ENCODE results near the gene MME. TPM values are rescaled to one million over a fixed set of nuclear protein-coding genes. Genes with fewer than 3 reads are reported as not detected.

Gene MME
- total RNA-seq, 1 donor from 2014 or later, result 2.8 TPM

DNA sequence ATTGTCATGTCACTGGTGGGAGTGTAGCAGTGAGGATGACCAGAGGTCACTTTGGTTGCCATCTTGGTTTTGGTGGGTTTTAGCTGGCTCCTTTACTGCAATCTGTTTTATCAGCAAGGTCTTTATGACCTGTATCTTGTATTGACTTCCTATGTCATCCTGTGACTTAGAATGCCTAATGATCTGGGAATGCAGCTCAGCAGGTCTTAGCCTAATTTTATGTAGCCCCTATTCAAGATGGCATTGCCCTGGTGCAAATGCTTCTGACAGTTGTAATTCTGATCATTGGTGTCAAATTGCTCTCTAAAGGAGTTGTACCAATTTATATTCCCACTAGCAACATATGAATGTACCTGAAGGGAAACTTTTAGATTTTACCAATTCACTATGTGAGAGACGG, 139.0 kb downstream of the MME start:
- no peaks in the 10 kb centered on the region for H3K27me3 ChIP-seq (ENCODE audit: low read depth)
- no peaks in the 10 kb centered on the region for H3K36me3 ChIP-seq
- DNase-seq, result no peak
- H3K4me1 ChIP-seq, result no peaks in the 10 kb centered on the region
- H3K27ac ChIP-seq (replicated peaks), result no peak overlapping the region
- intact Hi-C loops (cut with micrococcal nuclease), result no loop called here
- no peak overlapping the region for H3K4me3 ChIP-seq
- TF ChIP-seq, protein P1, sequence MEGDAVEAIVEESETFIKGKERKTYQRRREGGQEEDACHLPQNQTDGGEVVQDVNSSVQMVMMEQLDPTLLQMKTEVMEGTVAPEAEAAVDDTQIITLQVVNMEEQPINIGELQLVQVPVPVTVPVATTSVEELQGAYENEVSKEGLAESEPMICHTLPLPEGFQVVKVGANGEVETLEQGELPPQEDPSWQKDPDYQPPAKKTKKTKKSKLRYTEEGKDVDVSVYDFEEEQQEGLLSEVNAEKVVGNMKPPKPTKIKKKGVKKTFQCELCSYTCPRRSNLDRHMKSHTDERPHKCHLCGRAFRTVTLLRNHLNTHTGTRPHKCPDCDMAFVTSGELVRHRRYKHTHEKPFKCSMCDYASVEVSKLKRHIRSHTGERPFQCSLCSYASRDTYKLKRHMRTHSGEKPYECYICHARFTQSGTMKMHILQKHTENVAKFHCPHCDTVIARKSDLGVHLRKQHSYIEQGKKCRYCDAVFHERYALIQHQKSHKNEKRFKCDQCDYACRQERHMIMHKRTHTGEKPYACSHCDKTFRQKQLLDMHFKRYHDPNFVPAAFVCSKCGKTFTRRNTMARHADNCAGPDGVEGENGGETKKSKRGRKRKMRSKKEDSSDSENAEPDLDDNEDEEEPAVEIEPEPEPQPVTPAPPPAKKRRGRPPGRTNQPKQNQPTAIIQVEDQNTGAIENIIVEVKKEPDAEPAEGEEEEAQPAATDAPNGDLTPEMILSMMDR (IDR thresholded peaks at IDR 0.05; ENCODE audit: borderline replicate concordance), result no peak
- H3K9me3 ChIP-seq (replicated peaks), result peaks cover 19% of the 10 kb centered on the region

DNA sequence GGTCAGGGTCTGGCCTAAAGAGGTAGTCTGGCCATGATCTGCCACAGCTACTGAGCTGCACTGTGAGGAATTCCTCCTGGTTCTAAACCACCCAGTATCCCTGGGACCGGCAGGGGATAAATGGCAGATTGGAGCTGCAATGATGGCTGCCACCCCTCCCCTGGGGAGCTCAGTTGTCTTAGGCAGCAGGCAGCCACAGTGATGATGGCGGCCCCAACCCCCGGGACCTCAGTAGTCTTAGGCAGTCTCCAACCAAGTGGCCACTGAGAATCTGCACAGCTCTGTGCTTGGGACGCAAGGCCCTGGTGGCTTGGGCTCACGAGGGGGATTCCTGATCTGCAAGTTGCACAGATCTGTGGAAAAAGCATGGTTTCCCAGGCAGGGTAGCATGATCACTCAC, 145.3 kb downstream of the MME start:
- no peak for DNase-seq
- H3K9me3 ChIP-seq (replicated peaks), result peaks cover 9% of the 10 kb centered on the region
- TF ChIP-seq, protein P1 (IDR thresholded peaks at IDR 0.05; ENCODE audit: borderline replicate concordance), result no peak
- peaks cover 6% of the 10 kb centered on the region for H3K27me3 ChIP-seq (ENCODE audit: low read depth)
- no peak overlapping the region for H3K4me3 ChIP-seq
- H3K36me3 ChIP-seq, result no peaks in the 10 kb centered on the region
- no peaks in the 10 kb centered on the region for H3K4me1 ChIP-seq
- intact Hi-C loops (cut with micrococcal nuclease), result no loop called here
- H3K27ac ChIP-seq (replicated peaks), result no peak overlapping the region

DNA sequence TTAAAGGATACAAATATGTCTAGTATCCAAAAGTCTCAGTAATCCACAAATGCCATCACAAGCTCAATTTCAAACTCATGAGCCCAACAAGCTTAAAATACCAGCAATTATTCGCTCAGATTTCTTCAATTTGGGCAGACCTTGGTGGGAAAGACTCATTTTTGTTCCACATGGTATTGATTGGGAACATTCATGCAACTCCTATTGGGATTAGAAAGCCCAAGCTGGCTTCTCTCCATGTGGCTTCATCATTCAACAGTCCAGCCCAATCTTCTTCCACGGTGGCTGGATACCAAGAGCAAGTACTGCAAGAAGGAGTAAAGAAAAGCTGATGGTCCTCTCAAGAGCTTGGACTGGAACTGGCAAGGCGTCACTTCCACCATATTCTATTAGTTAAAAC, 147.0 kb downstream of the MME start:
- H3K27me3 ChIP-seq (ENCODE audit: low read depth), result peaks cover 6% of the 10 kb centered on the region
- TF ChIP-seq, protein P1 (IDR thresholded peaks at IDR 0.05; ENCODE audit: borderline replicate concordance), result no peak
- no peaks in the 10 kb centered on the region for H3K9me3 ChIP-seq (replicated peaks)
- no peak overlapping the region for H3K27ac ChIP-seq (replicated peaks)
- intact Hi-C loops (cut with micrococcal nuclease), result no loop called here
- no peak for DNase-seq
- H3K36me3 ChIP-seq, result no peaks in the 10 kb centered on the region
- H3K4me1 ChIP-seq, result peaks cover 4% of the 10 kb centered on the region
- no peak overlapping the region for H3K4me3 ChIP-seq

DNA sequence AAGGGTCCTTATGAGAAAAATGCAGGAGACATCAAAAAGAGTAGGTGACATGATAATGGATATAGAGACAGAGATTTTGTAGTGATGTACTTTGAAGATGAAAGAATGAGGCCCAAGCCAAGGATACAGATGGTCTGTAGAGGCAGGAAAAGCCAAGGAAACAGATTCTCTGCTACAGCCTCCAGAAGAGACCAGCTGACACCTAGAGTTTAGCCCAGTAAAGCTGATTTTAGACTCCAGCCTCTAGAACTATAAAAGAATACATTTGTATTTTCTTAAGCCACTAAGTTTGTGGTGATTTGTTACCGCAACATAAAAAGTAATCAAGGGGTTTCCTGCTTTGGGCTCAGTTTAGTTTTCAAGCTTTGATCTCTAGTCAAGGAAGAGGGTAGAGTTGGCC, 148.6 kb downstream of the MME start:
- intact Hi-C loops (cut with micrococcal nuclease), result no loop called here
- DNase-seq, result no peak
- Histone ChIP-seq H3K4me1 (peaks cover 17% of the 10 kb centered on the region), H3K9me3 (replicated peaks) (no peaks in the 10 kb centered on the region), H3K36me3 (no peaks in the 10 kb centered on the region), H3K4me3 (no peak overlapping the region), H3K27ac (replicated peaks) (no peak overlapping the region), H3K27me3 (ENCODE audit: low read depth) (peaks cover 6% of the 10 kb centered on the region)
- TF ChIP-seq, protein P1 (IDR thresholded peaks at IDR 0.05; ENCODE audit: borderline replicate concordance), result no peak

DNA sequence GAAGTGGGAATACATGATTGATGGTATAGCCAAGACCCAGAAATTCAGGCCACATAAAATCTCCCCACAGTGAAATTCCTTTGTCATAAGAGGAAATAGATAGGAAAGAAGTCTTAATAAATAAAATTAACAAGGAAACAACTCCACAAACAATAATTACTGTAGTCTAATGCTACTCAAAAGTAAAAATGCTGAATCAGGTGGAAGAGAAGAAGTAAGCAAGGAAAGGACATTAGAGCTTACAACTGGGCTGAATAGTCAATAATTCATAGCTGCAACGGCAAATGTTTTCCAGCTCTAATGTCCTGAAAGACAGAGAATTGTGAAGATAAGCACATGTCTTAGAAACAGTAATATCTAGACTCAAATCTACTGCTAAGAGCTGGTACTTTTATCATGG, 149.0 kb downstream of the MME start:
- intact Hi-C loops (cut with micrococcal nuclease), result no loop called here
- TF ChIP-seq, protein P1 (IDR thresholded peaks at IDR 0.05; ENCODE audit: borderline replicate concordance), result no peak
- no peak for DNase-seq

DNA sequence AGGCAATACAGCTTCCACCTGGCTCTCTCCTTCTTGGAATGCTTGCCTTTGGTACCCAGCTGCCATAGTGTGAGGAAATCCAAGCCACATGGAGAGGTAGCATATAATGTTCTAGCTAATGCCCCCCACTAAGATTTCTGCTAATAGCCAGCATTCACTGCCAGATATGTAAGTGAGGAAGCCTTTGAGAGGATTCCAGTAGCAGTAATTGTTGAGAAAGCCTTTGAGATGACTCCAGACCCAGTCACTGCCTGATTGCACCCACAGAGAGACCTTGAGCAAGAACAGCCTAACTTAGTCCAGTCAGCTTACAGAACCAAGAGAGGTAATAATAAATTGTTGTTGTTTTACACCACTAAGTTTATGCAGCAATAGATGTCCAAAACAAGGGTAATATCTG, 150.3 kb downstream of the MME start:
- Histone ChIP-seq H3K27ac (replicated peaks) (no peak overlapping the region), H3K9me3 (replicated peaks) (no peaks in the 10 kb centered on the region), H3K4me3 (no peak overlapping the region), H3K27me3 (ENCODE audit: low read depth) (peaks cover 4% of the 10 kb centered on the region), H3K36me3 (no peaks in the 10 kb centered on the region), H3K4me1 (peaks cover 19% of the 10 kb centered on the region)
- intact Hi-C loops (cut with micrococcal nuclease), result no loop called here
- TF ChIP-seq, protein P1 (IDR thresholded peaks at IDR 0.05; ENCODE audit: borderline replicate concordance), result no peak
- DNase-seq, result no peak

More for the DNA sequence above, 149.0 kb downstream of the MME start:
- Histone ChIP-seq H3K27me3 (ENCODE audit: low read depth) (peaks cover 6% of the 10 kb centered on the region), H3K4me3 (no peak overlapping the region), H3K27ac (replicated peaks) (no peak overlapping the region), H3K4me1 (peaks cover 19% of the 10 kb centered on the region), H3K36me3 (no peaks in the 10 kb centered on the region), H3K9me3 (replicated peaks) (no peaks in the 10 kb centered on the region)

Measured in left ventricle myocardium inferior (tissue), 1 donor.